Nephron progenitor cell (in vitro differentiated cells): ENCODE data around the gene FOXN4.

ENCODE experiments used
- DNase-seq: peaks from one replicate; pipeline ENCODE4 v3.0.0; 2021
- H3K27ac Mint-ChIP-seq: 2 replicates; pipeline ENCODE4 v1.8.0; 2021; ENCODE audit warnings: mild to moderate bottlenecking, moderate library complexity, mixed read lengths
- H3K27me3 Mint-ChIP-seq: 2 replicates; pipeline ENCODE4 v1.8.0; 2021; ENCODE audit warnings: mild to moderate bottlenecking, low read depth, mixed read lengths; ENCODE audit not compliant: poor library complexity
- H3K36me3 Mint-ChIP-seq: 2 replicates; pipeline ENCODE4 v1.8.0; 2021; ENCODE audit warnings: low read depth, mixed read lengths
- H3K4me1 Mint-ChIP-seq: 2 replicates; pipeline ENCODE4 v1.8.0; 2021; ENCODE audit warnings: mixed read lengths
- H3K4me3 Mint-ChIP-seq: 2 replicates; pipeline ENCODE4 v1.8.0; 2021; ENCODE audit warnings: mild to moderate bottlenecking, moderate library complexity, mixed read lengths
- H3K9me3 Mint-ChIP-seq: 2 replicates; pipeline ENCODE4 v1.8.0; 2021; ENCODE audit warnings: mild to moderate bottlenecking, moderate library complexity, mixed read lengths
- TF ChIP-seq, protein P1 (sequence below): fragments of 200-600 bp; sonication (generic); IDR thresholded peaks from 2 replicates; pipeline ENCODE4 v1.5.0; 2021; ENCODE audit warnings: antibody characterized with exemption

The FOXN4 gene

GRCh38 chr12:109288571-109288970 is 20.5 kb downstream of the FOXN4 start:
- Mint-ChIP-seq H3K9me3 (no peaks in the 10 kb centered on the region), H3K4me1 (peaks cover 21% of the 10 kb centered on the region), H3K27ac (no peak overlapping the region), H3K4me3 (no peak overlapping the region), H3K27me3 (peaks cover 27% of the 10 kb centered on the region), H3K36me3 (no peaks in the 10 kb centered on the region)
- TF ChIP-seq, protein P1, sequence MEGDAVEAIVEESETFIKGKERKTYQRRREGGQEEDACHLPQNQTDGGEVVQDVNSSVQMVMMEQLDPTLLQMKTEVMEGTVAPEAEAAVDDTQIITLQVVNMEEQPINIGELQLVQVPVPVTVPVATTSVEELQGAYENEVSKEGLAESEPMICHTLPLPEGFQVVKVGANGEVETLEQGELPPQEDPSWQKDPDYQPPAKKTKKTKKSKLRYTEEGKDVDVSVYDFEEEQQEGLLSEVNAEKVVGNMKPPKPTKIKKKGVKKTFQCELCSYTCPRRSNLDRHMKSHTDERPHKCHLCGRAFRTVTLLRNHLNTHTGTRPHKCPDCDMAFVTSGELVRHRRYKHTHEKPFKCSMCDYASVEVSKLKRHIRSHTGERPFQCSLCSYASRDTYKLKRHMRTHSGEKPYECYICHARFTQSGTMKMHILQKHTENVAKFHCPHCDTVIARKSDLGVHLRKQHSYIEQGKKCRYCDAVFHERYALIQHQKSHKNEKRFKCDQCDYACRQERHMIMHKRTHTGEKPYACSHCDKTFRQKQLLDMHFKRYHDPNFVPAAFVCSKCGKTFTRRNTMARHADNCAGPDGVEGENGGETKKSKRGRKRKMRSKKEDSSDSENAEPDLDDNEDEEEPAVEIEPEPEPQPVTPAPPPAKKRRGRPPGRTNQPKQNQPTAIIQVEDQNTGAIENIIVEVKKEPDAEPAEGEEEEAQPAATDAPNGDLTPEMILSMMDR: no peak
- DNase-seq: no peak

DNA sequence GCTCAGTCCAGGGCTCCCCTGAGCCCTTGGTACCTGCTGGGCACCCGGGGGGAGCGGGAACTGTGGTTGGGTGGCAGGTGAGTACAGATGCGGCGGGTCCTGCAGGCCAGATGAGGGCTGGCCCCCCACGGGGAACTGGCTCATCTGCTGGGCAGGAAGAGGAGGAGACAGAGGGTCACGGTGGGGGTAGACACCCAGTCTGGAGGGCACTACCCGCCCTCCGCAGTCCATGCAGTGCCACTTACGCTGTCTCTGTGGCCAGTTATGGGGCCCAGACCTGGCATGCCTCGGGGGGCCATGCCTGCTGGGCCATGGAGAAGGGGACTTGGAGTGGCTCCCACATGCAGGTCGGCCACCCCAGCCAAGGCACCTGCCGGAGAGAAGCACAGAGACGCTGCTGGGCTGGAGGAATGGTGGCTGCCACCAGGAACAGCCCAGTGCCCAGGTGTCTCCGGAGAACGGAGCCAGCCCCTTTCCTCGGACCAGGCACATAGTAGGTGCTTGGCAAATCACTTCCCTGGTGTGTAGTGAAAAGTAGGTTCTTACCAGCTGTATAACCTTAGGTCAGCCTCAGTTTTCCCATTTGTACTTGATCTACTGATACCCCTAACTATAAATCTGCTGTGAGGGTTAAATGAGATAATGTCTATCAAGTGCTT is 21.1 kb downstream of the FOXN4 start:
- H3K4me3 Mint-ChIP-seq: no peak overlapping the region
- H3K9me3 Mint-ChIP-seq: no peaks in the 10 kb centered on the region
- TF ChIP-seq, protein P1: no peak
- peaks cover 24% of the 10 kb centered on the region for H3K27me3 Mint-ChIP-seq
- no peak for DNase-seq
- H3K4me1 Mint-ChIP-seq: peaks cover 17% of the 10 kb centered on the region
- H3K36me3 Mint-ChIP-seq: no peaks in the 10 kb centered on the region
- H3K27ac Mint-ChIP-seq: no peak overlapping the region

- no peak for DNase-seq
- peaks cover 22% of the 10 kb centered on the region for H3K27me3 Mint-ChIP-seq
Observed at GRCh38 chr12:109287181-109287580, 21.9 kb downstream of the FOXN4 start.

DNA sequence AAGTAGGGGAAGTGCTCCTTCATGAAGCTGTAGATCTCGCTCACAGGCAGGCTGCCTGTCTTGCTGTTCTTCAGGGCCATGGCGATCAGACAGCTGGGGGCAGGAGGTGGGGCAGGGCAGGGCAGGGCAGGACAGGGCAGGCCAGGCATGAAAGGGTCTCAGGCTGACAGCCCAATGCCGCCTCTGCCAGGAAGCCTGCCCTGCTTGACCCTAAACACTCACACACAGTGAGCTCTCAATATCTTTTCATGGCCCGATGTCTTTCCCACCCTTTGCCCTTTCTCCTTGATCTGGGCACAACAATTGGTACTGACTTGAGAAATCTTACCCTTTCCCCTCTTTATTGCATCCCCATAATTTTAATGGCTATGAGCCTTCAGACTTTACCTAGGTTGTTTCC is 22.4 kb downstream of the FOXN4 start:
- Mint-ChIP-seq H3K27ac (no peak overlapping the region), H3K27me3 (peaks cover 24% of the 10 kb centered on the region), H3K4me1 (peaks cover 14% of the 10 kb centered on the region), H3K4me3 (no peak overlapping the region), H3K36me3 (no peaks in the 10 kb centered on the region), H3K9me3 (no peaks in the 10 kb centered on the region)
- DNase-seq: no peak
- TF ChIP-seq, protein P1: no peak

More at GRCh38 chr12:109287181-109287580, 21.9 kb downstream of the FOXN4 start:
- no peak overlapping the region for H3K27ac Mint-ChIP-seq
- no peaks in the 10 kb centered on the region for H3K36me3 Mint-ChIP-seq
- H3K4me3 Mint-ChIP-seq: no peak overlapping the region
- H3K4me1 Mint-ChIP-seq: peaks cover 15% of the 10 kb centered on the region
- TF ChIP-seq, protein P1: no peak
- no peaks in the 10 kb centered on the region for H3K9me3 Mint-ChIP-seq

DNA sequence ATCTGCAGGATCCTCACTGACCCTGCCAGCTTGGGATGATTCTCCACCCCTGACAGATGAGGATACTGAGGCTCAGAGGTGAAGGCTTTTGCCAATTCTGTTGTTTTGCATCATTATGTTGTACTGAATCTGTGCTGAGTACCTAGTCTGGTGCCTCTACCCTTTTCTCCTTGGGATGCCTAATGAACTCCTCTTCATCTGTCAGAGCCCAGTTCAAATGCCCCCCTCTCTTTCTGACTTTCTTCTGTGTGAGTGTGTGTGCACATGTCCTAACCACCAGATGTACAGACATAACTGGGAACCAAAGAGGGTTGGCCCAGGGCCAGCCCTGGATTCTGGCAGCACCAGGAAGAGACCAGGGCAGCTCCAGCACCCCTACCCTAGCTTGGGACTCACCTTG is 22.8 kb downstream of the FOXN4 start:
- H3K9me3 Mint-ChIP-seq: no peaks in the 10 kb centered on the region
- H3K27ac Mint-ChIP-seq: peak overlapping the region; percentile 64
- no peaks in the 10 kb centered on the region for H3K36me3 Mint-ChIP-seq
- TF ChIP-seq, protein P1: no peak
- peaks cover 26% of the 10 kb centered on the region for H3K27me3 Mint-ChIP-seq
- DNase-seq: no peak
- H3K4me3 Mint-ChIP-seq: no peak overlapping the region
- H3K4me1 Mint-ChIP-seq: peaks cover 10% of the 10 kb centered on the region

DNA sequence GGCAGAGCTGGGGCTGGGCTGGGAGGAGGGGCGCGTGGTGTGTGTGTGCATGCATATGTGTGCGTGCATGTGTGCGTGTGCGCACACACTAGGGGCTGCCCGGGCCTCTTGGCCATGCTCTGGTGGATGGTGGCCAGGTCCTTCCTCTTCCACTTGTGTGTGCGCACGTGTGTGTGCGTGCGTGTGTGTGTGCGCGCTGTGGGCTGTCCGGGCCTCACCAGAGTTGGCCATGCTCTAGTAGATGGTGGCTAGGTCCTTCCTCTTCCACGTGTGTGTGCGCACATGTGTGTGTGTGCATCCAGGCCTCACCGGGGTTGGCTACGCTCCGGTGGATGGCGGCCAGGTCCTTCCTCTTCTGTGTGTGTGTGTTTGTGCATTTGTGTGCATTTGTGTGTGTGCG is 24.7 kb downstream of the FOXN4 start:
- TF ChIP-seq, protein P1: no peak
- Mint-ChIP-seq H3K4me3 (no peak overlapping the region), H3K36me3 (no peaks in the 10 kb centered on the region), H3K9me3 (no peaks in the 10 kb centered on the region), H3K27ac (no peak overlapping the region), H3K27me3 (peaks cover 33% of the 10 kb centered on the region), H3K4me1 (peaks cover 4% of the 10 kb centered on the region)
- DNase-seq: no peak
